ENCODE results near the gene CYB5R3. TPM values are rescaled to one million over a fixed set of nuclear protein-coding genes. Genes with fewer than 3 reads are reported as not detected.
"Not testable (repeated sequence)": the region's sequence is repeated elsewhere in the genome, so short reads cannot be mapped to it uniquely, and the experiment has no call there.

Gene CYB5R3
- total and polyA plus RNA-seq, 2 donors, result 24.6 to 70.7 TPM

GRCh38 chr22:42614312-42615091 is 34.7 kb downstream of the CYB5R3 start, which contains the start of gene POLDIP3:
TSS of gene POLDIP3 (minus strand) at chr22:42614883. CDS start at chr22:42614857, 26 bp downstream.
- Histone ChIP-seq H3K9me3 (ENCODE audit: control insufficient read depth in 2 of 2, insufficient read depth in 1 of 2, low read length in 1 of 2) (no peaks in the 10 kb centered on the region), H3K36me3 (ENCODE audit: control insufficient read depth in 2 of 2, insufficient read depth in 2 of 2, low read length in 1 of 2) (peaks cover 22 to 31% of the 10 kb centered on the region in 2 donors), H3K27ac (ENCODE audit: low read depth in 1 of 2, low read length in 1 of 2) (peak within 1 kb of the TSS; percentile 96 to 98), H3K4me3 (ENCODE audit: low read length in 2 of 2) (peak within 1 kb of the TSS; percentile 64 to 98), H3K4me1 (ENCODE audit: control insufficient read depth in 2 of 2, insufficient read depth in 2 of 2, low read length in 2 of 2) (peaks cover 20 to 30% of the 10 kb centered on the region in 2 donors), H3K27me3 (ENCODE audit: control insufficient read depth in 2 of 2, insufficient read depth in 1 of 2, low read length in 1 of 2) (no peaks in the 10 kb centered on the region)
- under 1% methylated on average over 85 of the region's 85 CpGs for WGBS
- peak; percentile 97 to 99 (median 98) for DNase-seq (ENCODE audit: low read depth in 6 of 9, low spot score in 9 of 9)

- Histone ChIP-seq H3K4me1 (ENCODE audit: control insufficient read depth in 2 of 2, insufficient read depth in 2 of 2, low read length in 2 of 2) (peaks cover 20 to 30% of the 10 kb centered on the region in 2 donors), H3K27me3 (ENCODE audit: control insufficient read depth in 2 of 2, insufficient read depth in 1 of 2, low read length in 1 of 2) (no peaks in the 10 kb centered on the region), H3K36me3 (ENCODE audit: control insufficient read depth in 2 of 2, insufficient read depth in 2 of 2, low read length in 1 of 2) (peaks cover 22 to 29% of the 10 kb centered on the region in 2 donors), H3K9me3 (ENCODE audit: control insufficient read depth in 2 of 2, insufficient read depth in 1 of 2, low read length in 1 of 2) (no peaks in the 10 kb centered on the region), H3K27ac (ENCODE audit: low read depth in 1 of 2, low read length in 1 of 2) (peak overlapping the region; percentile 96 to 98), H3K4me3 (ENCODE audit: low read length in 2 of 2) (peak overlapping the region; percentile 64 to 98)
- 1% methylated on average over 10 of the region's 10 CpGs for WGBS
- peak in 3 of 9 donors; percentile 13 to 40 (median 30) for DNase-seq (ENCODE audit: low read depth in 6 of 9, low spot score in 9 of 9)
Measured at GRCh38 chr22:42613872-42614301, 35.3 kb downstream of the CYB5R3 start.

GRCh38 chr22:42612336-42612735 is 36.9 kb downstream of the CYB5R3 start:
- H3K27me3 ChIP-seq (ENCODE audit: control insufficient read depth in 2 of 2, insufficient read depth in 1 of 2, low read length in 1 of 2), result no peaks in the 10 kb centered on the region
- H3K27ac ChIP-seq (ENCODE audit: low read depth in 1 of 2, low read length in 1 of 2), result no peak overlapping the region
- no peak for DNase-seq (ENCODE audit: low read depth in 6 of 9, low spot score in 9 of 9)
- 94% methylated on average over 11 of the region's 11 CpGs for WGBS
- peaks cover 20 to 27% of the 10 kb centered on the region in 2 donors for H3K4me1 ChIP-seq (ENCODE audit: control insufficient read depth in 2 of 2, insufficient read depth in 2 of 2, low read length in 2 of 2)
- no peaks in the 10 kb centered on the region for H3K9me3 ChIP-seq (ENCODE audit: control insufficient read depth in 2 of 2, insufficient read depth in 1 of 2, low read length in 1 of 2)
- no peak overlapping the region for H3K4me3 ChIP-seq (ENCODE audit: low read length in 2 of 2)
- peaks cover 26 to 31% of the 10 kb centered on the region in 2 donors for H3K36me3 ChIP-seq (ENCODE audit: control insufficient read depth in 2 of 2, insufficient read depth in 2 of 2, low read length in 1 of 2)

- 91% methylated on average over 1 of the region's 1 CpG for WGBS
- Histone ChIP-seq H3K27me3 (ENCODE audit: control insufficient read depth in 2 of 2, insufficient read depth in 1 of 2, low read length in 1 of 2) (no peaks in the 10 kb centered on the region), H3K4me1 (ENCODE audit: control insufficient read depth in 2 of 2, insufficient read depth in 2 of 2, low read length in 2 of 2) (peaks cover 20 to 23% of the 10 kb centered on the region in 2 donors), H3K27ac (ENCODE audit: low read depth in 1 of 2, low read length in 1 of 2) (no peak overlapping the region), H3K4me3 (ENCODE audit: low read length in 2 of 2) (no peak overlapping the region), H3K9me3 (ENCODE audit: control insufficient read depth in 2 of 2, insufficient read depth in 1 of 2, low read length in 1 of 2) (no peaks in the 10 kb centered on the region), H3K36me3 (ENCODE audit: control insufficient read depth in 2 of 2, insufficient read depth in 2 of 2, low read length in 1 of 2) (peaks cover 33 to 37% of the 10 kb centered on the region in 2 donors)
- no peak for DNase-seq (ENCODE audit: low read depth in 6 of 9, low spot score in 9 of 9)
Measured at GRCh38 chr22:42611051-42611450, 38.1 kb downstream of the CYB5R3 start.

- Histone ChIP-seq H3K9me3 (ENCODE audit: control insufficient read depth in 2 of 2, insufficient read depth in 1 of 2, low read length in 1 of 2) (no peaks in the 10 kb centered on the region), H3K27ac (ENCODE audit: low read depth in 1 of 2, low read length in 1 of 2) (no peak overlapping the region), H3K36me3 (ENCODE audit: control insufficient read depth in 2 of 2, insufficient read depth in 2 of 2, low read length in 1 of 2) (peaks cover 40 to 41% of the 10 kb centered on the region in 2 donors), H3K4me1 (ENCODE audit: control insufficient read depth in 2 of 2, insufficient read depth in 2 of 2, low read length in 2 of 2) (peaks cover 14 to 15% of the 10 kb centered on the region in 2 donors), H3K4me3 (ENCODE audit: low read length in 2 of 2) (no peak overlapping the region), H3K27me3 (ENCODE audit: control insufficient read depth in 2 of 2, insufficient read depth in 1 of 2, low read length in 1 of 2) (no peaks in the 10 kb centered on the region)
- WGBS, result 88% methylated on average over 5 of the region's 5 CpGs
- no peak for DNase-seq (ENCODE audit: low read depth in 6 of 9, low spot score in 9 of 9)
Measured at GRCh38 chr22:42610186-42610585, 39.0 kb downstream of the CYB5R3 start.

GRCh38 chr22:42608823-42609361 is 40.3 kb downstream of the CYB5R3 start:
- H3K36me3 ChIP-seq (ENCODE audit: control insufficient read depth in 2 of 2, insufficient read depth in 2 of 2, low read length in 1 of 2), result peaks cover 45 to 51% of the 10 kb centered on the region in 2 donors
- no peak for DNase-seq (ENCODE audit: low read depth in 6 of 9, low spot score in 9 of 9)
- H3K27me3 ChIP-seq (ENCODE audit: control insufficient read depth in 2 of 2, insufficient read depth in 1 of 2, low read length in 1 of 2), result no peaks in the 10 kb centered on the region
- H3K4me3 ChIP-seq (ENCODE audit: low read length in 2 of 2), result no peak overlapping the region
- no peak overlapping the region for H3K27ac ChIP-seq (ENCODE audit: low read depth in 1 of 2, low read length in 1 of 2)
- no peaks in the 10 kb centered on the region for H3K9me3 ChIP-seq (ENCODE audit: control insufficient read depth in 2 of 2, insufficient read depth in 1 of 2, low read length in 1 of 2)
- peaks cover 13 to 15% of the 10 kb centered on the region in 2 donors for H3K4me1 ChIP-seq (ENCODE audit: control insufficient read depth in 2 of 2, insufficient read depth in 2 of 2, low read length in 2 of 2)
- 95% methylated on average over 11 of the region's 11 CpGs for WGBS

- H3K27me3 ChIP-seq (ENCODE audit: control insufficient read depth in 2 of 2, insufficient read depth in 1 of 2, low read length in 1 of 2), result no peaks in the 10 kb centered on the region
- peaks cover 12 to 14% of the 10 kb centered on the region in 2 donors for H3K4me1 ChIP-seq (ENCODE audit: control insufficient read depth in 2 of 2, insufficient read depth in 2 of 2, low read length in 2 of 2)
- H3K36me3 ChIP-seq (ENCODE audit: control insufficient read depth in 2 of 2, insufficient read depth in 2 of 2, low read length in 1 of 2), result peaks cover 47 to 56% of the 10 kb centered on the region in 2 donors
- H3K4me3 ChIP-seq (ENCODE audit: low read length in 2 of 2), result no peak overlapping the region
- no peaks in the 10 kb centered on the region for H3K9me3 ChIP-seq (ENCODE audit: control insufficient read depth in 2 of 2, insufficient read depth in 1 of 2, low read length in 1 of 2)
- H3K27ac ChIP-seq (ENCODE audit: low read depth in 1 of 2, low read length in 1 of 2), result no peak overlapping the region
- DNase-seq (ENCODE audit: low read depth in 6 of 9, low spot score in 9 of 9), result no peak
- 97% methylated on average over 11 of the region's 11 CpGs for WGBS
Measured at GRCh38 chr22:42608136-42608822, 40.9 kb downstream of the CYB5R3 start.

- WGBS, result 95% methylated on average over 31 of the region's 31 CpGs
- H3K27me3 ChIP-seq (ENCODE audit: control insufficient read depth in 2 of 2, insufficient read depth in 1 of 2, low read length in 1 of 2); H3K9me3 ChIP-seq (ENCODE audit: control insufficient read depth in 2 of 2, insufficient read depth in 1 of 2, low read length in 1 of 2); DNase-seq (ENCODE audit: low read depth in 6 of 9, low spot score in 9 of 9); H3K27ac ChIP-seq (ENCODE audit: low read depth in 1 of 2, low read length in 1 of 2); H3K4me3 ChIP-seq (ENCODE audit: low read length in 2 of 2); H3K4me1 ChIP-seq (ENCODE audit: control insufficient read depth in 2 of 2, insufficient read depth in 2 of 2, low read length in 2 of 2): not testable (repeated sequence)
- peaks cover 51 to 62% of the 10 kb centered on the region in 2 donors for H3K36me3 ChIP-seq (ENCODE audit: control insufficient read depth in 2 of 2, insufficient read depth in 2 of 2, low read length in 1 of 2)
Measured at GRCh38 chr22:42607641-42608040, 41.6 kb downstream of the CYB5R3 start.

GRCh38 chr22:42604403-42604802 is 44.8 kb downstream of the CYB5R3 start:
- no peaks in the 10 kb centered on the region for H3K4me1 ChIP-seq (ENCODE audit: control insufficient read depth in 2 of 2, insufficient read depth in 2 of 2, low read length in 2 of 2)
- H3K9me3 ChIP-seq (ENCODE audit: control insufficient read depth in 2 of 2, insufficient read depth in 1 of 2, low read length in 1 of 2), result no peaks in the 10 kb centered on the region
- no peaks in the 10 kb centered on the region for H3K27me3 ChIP-seq (ENCODE audit: control insufficient read depth in 2 of 2, insufficient read depth in 1 of 2, low read length in 1 of 2)
- WGBS, result 96% methylated on average over 3 of the region's 3 CpGs
- H3K36me3 ChIP-seq (ENCODE audit: control insufficient read depth in 2 of 2, insufficient read depth in 2 of 2, low read length in 1 of 2), result peaks cover 56 to 77% of the 10 kb centered on the region in 2 donors
- no peak for DNase-seq (ENCODE audit: low read depth in 6 of 9, low spot score in 9 of 9)
- no peak overlapping the region for H3K27ac ChIP-seq (ENCODE audit: low read depth in 1 of 2, low read length in 1 of 2)
- no peak overlapping the region for H3K4me3 ChIP-seq (ENCODE audit: low read length in 2 of 2)
